ENCODE data around the gene NFKB2.
A peak's percentile ranks its signal among the peaks of the same experiment; 100 is the strongest.

The NFKB2 gene

GRCh38 chr10:102395400-102396316 lies at the start of gene NFKB2:
TSS of gene NFKB2 (plus strand) at chr10:102395705. CDS start at chr10:102395960, 255 bp downstream.
- TF ChIP-seq MAX (IDR thresholded peaks at IDR 0.05; ENCODE audit: low read depth, low read length) (no peak), CTCF (IDR thresholded peaks at IDR 0.05; ENCODE audit: low read depth, low read length) (no peak), MYC (IDR thresholded peaks at IDR 0.05; ENCODE audit: low read depth, low read length) (0 out of 2 replicates have a peak, but pooled peaks have one; percentile 14), POLR2A (IDR thresholded peaks at IDR 0.05; ENCODE audit: extremely low read depth, insufficient read length) (peak; percentile 29)
- peak; percentile 86 for DNase-seq (ENCODE audit: low read depth)
- H3K4me3 ChIP-seq (ENCODE audit: low read depth, low read length), result peak within 1 kb of the TSS; percentile 63

GRCh38 chr10:102347236-102347828 lies 48.2 kb upstream of the NFKB2 start:
- DNase-seq (ENCODE audit: low read depth), result peak; percentile 27
- H3K4me3 ChIP-seq (ENCODE audit: low read depth, low read length), result no peak overlapping the region
- TF ChIP-seq POLR2A (IDR thresholded peaks at IDR 0.05; ENCODE audit: extremely low read depth, insufficient read length) (no peak), MAX (IDR thresholded peaks at IDR 0.05; ENCODE audit: low read depth, low read length) (no peak), CTCF (IDR thresholded peaks at IDR 0.05; ENCODE audit: low read depth, low read length) (peak; percentile 25), MYC (IDR thresholded peaks at IDR 0.05; ENCODE audit: low read depth, low read length) (no peak)

GRCh38 chr10:102352066-102352715 lies 43.3 kb upstream of the NFKB2 start:
- no peak overlapping the region for H3K4me3 ChIP-seq (ENCODE audit: low read depth, low read length)
- peak; percentile 74 for DNase-seq (ENCODE audit: low read depth)
- no peak for TF ChIP-seq MAX (IDR thresholded peaks at IDR 0.05; ENCODE audit: low read depth, low read length)
- TF ChIP-seq CTCF (IDR thresholded peaks at IDR 0.05; ENCODE audit: low read depth, low read length), result peak; percentile 97

- H3K4me3 ChIP-seq (ENCODE audit: low read depth, low read length), result no peak overlapping the region
- no peak for TF ChIP-seq CTCF (IDR thresholded peaks at IDR 0.05; ENCODE audit: low read depth, low read length)
- no peak for TF ChIP-seq MYC (IDR thresholded peaks at IDR 0.05; ENCODE audit: low read depth, low read length)
- TF ChIP-seq POLR2A (IDR thresholded peaks at IDR 0.05; ENCODE audit: extremely low read depth, insufficient read length), result no peak
- DNase-seq (ENCODE audit: low read depth), result no peak
These were observed 41.1 kb upstream of the NFKB2 start for GRCh38 chr10:102354451-102354850.

- no peak for DNase-seq (ENCODE audit: low read depth)
- H3K4me3 ChIP-seq (ENCODE audit: low read depth, low read length), result no peak overlapping the region
- no peak for TF ChIP-seq POLR2A (IDR thresholded peaks at IDR 0.05; ENCODE audit: extremely low read depth, insufficient read length)
- no peak for TF ChIP-seq MAX (IDR thresholded peaks at IDR 0.05; ENCODE audit: low read depth, low read length)
- no peak for TF ChIP-seq CTCF (IDR thresholded peaks at IDR 0.05; ENCODE audit: low read depth, low read length)
- TF ChIP-seq MYC (IDR thresholded peaks at IDR 0.05; ENCODE audit: low read depth, low read length), result no peak
These were observed 36.7 kb upstream of the NFKB2 start for GRCh38 chr10:102358712-102359382.

Measured in NB4 (cell line).